BLaER1 treated with 17β-estradiol and CSF1 and Interleukin-3, amounts not matched to agents 10 nM and 100 nM (cell line): Measurements from ENCODE around the gene NEDD4L.

Source experiments
- H3K27ac ChIP-seq, 11 experiments: shearing (Covaris generic); formaldehyde crosslinking; 2 replicates each; pipeline ENCODE4 v1.8.1; 2022
- H3K27me3 ChIP-seq, 11 experiments: shearing (Covaris generic); formaldehyde crosslinking; 2 replicates each; pipeline ENCODE4 v1.8.1; 2022
- H3K36me3 ChIP-seq, 11 experiments: shearing (Covaris generic); formaldehyde crosslinking; 2 replicates each; pipeline ENCODE4 v1.8.1; 2022
- H3K4me1 ChIP-seq, 10 experiments: shearing (Covaris generic); formaldehyde crosslinking; 2 replicates each; pipeline ENCODE4 v1.8.1; 2022
- H3K4me2 ChIP-seq, 11 experiments: shearing (Covaris generic); formaldehyde crosslinking; 2 replicates each; pipeline ENCODE4 v1.8.1; 2022
- H3K4me3 ChIP-seq, 10 experiments: shearing (Covaris generic); formaldehyde crosslinking; 2 replicates each; pipeline ENCODE4 v1.8.1; 2022
- H3K9ac ChIP-seq, 11 experiments: shearing (Covaris generic); formaldehyde crosslinking; 2 replicates each; pipeline ENCODE4 v1.8.1; 2022
- H3K9me3 ChIP-seq, 11 experiments: shearing (Covaris generic); formaldehyde crosslinking; replicated peaks in 1 of 11; 2 replicates each; pipeline ENCODE4 v1.8.1; 2022
- H4K20me1 ChIP-seq, 11 experiments: shearing (Covaris generic); formaldehyde crosslinking; 2 replicates each; pipeline ENCODE4 v1.8.1; 2022
- Cebpa-rat ChIP-seq, 11 experiments: shearing (Covaris generic); IDR thresholded peaks; 2 replicates each; pipeline ENCODE4 v1.8.1; 2022

Gene NEDD4L

DNA sequence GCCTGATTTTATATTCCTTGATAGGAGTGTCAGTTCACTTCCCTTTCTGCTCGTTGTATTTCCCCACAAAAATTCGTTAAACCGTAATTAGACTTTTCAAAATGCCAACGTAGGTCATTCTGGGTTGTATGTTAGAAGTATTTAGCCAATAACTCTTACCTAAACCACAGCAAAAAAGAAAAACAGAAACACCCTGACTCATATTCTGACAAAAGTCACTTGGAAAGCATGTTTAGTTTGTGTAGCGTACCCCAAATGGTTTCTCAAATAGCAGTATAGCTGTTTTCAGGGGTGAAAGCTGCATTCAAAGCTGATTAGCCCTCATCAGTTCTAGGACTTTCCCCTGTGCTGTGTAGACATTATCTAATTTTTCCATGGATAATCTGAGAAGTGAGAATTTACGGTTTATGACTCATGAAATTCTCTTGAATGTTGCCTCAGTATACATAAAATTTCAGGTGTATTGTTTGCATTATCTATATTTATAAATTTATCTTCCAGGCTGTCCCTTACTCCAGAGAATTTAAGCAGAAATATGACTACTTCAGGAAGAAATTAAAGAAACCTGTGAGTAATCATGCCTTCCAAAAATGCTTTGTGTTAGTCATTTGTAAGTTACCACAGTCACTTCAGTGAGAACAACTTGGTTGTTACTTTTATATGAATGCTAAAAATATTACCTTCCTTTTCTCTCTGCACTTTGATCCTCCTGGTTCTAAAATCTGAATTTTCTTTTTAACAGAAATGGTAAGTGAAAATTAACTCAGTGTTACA, 319.9 kb downstream of the NEDD4L start:
- Histone ChIP-seq H3K4me1 (peaks cover 36 to 69% (median 58%) of the 10 kb centered on the region in 10 experiments), H3K4me2 (peak overlapping the region; percentile 76 to 93 (median 81); a peak in 21 of 22 replicates)
- no peak for TF ChIP-seq Cebpa-rat (IDR thresholded peaks at IDR 0.05)

DNA sequence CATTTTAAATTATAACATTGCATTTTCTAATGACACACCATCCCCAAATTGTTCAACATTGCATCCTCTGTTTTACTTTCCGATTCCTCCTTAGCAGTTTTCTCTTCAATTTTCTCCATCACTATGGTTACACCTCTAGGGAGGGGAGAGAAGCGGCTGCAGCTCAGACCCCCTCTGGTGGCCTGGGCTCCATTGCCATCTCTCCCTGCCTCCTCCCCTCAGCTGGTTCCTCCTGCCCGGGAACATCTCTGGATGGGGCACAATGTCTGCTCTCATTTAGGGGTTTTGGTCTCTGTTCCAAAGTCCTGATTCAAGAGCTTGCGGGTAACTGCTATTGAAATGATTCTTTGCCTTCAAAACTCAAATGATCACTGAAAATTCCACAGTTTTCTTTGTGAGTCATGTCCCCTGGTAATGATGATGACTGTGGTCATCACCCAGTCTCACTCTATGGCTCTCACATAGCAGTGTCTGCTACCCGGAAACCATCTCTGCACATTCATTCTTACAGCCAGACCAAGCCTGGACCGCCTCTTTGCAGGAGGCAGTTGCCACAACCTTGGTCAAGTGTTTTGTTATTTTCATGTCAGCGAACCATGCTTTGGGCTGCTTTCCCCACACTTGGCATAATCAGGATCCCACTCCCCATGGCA, 321.0 kb downstream of the NEDD4L start:
- H3K4me1 ChIP-seq, result peaks cover 36 to 69% (median 61%) of the 10 kb centered on the region in 10 experiments
- no peak overlapping the region for H3K4me3 ChIP-seq
- no peak overlapping the region for H3K9ac ChIP-seq
- peaks cover 26 to 45% (median 39%) of the 10 kb centered on the region in 11 experiments; a peak in 21 of 22 replicates for H3K36me3 ChIP-seq
- H3K4me2 ChIP-seq, result no peak overlapping the region
- peaks cover 0 to 5% (median 0%) of the 10 kb centered on the region in 11 experiments; a peak in 2 of 22 replicates for H3K9me3 ChIP-seq
- no peak for TF ChIP-seq Cebpa-rat (IDR thresholded peaks at IDR 0.05)
- no peaks in the 10 kb centered on the region for H3K27me3 ChIP-seq
- no peaks in the 10 kb centered on the region for H4K20me1 ChIP-seq
- no peak overlapping the region for H3K27ac ChIP-seq

More for the DNA sequence above, 319.9 kb downstream of the NEDD4L start:
- Histone ChIP-seq H3K27ac (peak overlapping the region in 10 of 11 experiments; percentile 81 to 95 (median 85); a peak in 18 of 22 replicates), H3K9ac (no peak overlapping the region), H3K27me3 (no peaks in the 10 kb centered on the region), H3K4me3 (no peak overlapping the region), H4K20me1 (no peaks in the 10 kb centered on the region), H3K36me3 (peaks cover 23 to 34% (median 30%) of the 10 kb centered on the region in 11 experiments; a peak in 20 of 22 replicates), H3K9me3 (peaks cover 0 to 5% (median 0%) of the 10 kb centered on the region in 11 experiments; a peak in 2 of 22 replicates)

DNA sequence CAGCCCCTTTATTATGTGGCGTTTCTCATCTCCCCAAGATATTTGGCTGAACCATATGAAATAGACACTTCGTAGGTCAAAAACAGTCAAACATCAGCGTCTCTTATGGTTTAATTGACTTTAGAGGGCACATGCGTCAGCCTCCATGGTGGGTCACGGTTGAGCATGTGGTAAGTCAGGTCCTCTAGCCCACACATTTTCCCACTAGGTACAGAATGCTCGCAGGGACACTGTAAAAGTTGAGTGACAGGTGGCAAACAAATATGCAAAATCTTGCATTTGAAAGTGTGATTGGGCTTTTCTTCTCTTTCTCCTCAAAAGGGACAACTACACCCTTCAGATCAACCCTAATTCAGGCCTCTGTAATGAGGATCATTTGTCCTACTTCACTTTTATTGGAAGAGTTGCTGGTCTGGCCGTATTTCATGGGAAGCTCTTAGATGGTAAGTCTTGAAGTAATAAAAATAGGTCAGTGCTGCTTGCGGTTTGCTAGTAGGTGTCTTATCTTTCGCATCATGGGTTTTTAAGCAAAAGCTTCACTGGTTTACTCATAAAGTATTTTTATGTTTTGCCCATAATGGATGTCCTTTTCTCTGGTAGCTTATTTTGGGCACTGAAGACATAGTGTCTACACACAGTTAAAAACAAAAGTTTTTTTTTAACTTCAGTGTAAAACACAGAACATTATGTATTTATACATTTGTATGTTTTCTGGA, 323.6 kb downstream of the NEDD4L start:
- H3K36me3 ChIP-seq, result peaks cover 46 to 70% (median 64%) of the 10 kb centered on the region in 11 experiments; a peak in 21 of 22 replicates
- peak overlapping the region in 8 of 11 experiments; percentile 16 to 50 (median 36); a peak in 14 of 22 replicates for H3K4me2 ChIP-seq
- H3K27ac ChIP-seq, result no peak overlapping the region
- H3K4me1 ChIP-seq, result peaks cover 17 to 48% (median 38%) of the 10 kb centered on the region in 10 experiments
- H3K9ac ChIP-seq, result no peak overlapping the region
- no peaks in the 10 kb centered on the region for H3K27me3 ChIP-seq
- no peak for TF ChIP-seq Cebpa-rat (IDR thresholded peaks at IDR 0.05)
- no peak overlapping the region for H3K4me3 ChIP-seq
- H4K20me1 ChIP-seq, result no peaks in the 10 kb centered on the region
- peaks cover 0 to 7% (median 0%) of the 10 kb centered on the region in 11 experiments; a peak in 2 of 22 replicates for H3K9me3 ChIP-seq

DNA sequence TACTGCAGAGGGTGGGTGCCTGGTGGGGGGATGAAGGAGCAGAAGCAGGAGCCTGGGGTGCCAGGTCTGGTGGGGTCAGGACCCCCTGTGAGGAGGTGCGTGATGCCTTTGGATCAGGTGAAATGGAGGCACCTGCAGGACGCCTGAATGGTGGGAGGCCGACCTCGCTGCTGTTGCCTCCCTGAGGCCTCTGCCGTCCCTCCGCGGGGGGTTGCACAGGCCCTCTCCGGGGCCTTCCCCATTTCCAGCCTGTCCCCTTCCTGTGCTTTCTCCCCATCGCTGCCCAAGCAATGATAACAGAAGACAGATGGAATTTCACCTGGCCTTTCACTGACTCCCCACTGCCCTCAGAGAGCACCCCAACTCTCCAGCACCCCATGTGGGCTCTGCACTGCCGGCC, 325.6 kb downstream of the NEDD4L start:
- no peak overlapping the region for H3K4me2 ChIP-seq
- H3K4me1 ChIP-seq, result peaks cover 0 to 32% (median 19%) of the 10 kb centered on the region in 10 experiments; a peak in 14 of 20 replicates
- H3K27ac ChIP-seq, result no peak overlapping the region
- no peak overlapping the region for H3K4me3 ChIP-seq
- H3K27me3 ChIP-seq, result no peaks in the 10 kb centered on the region
- TF ChIP-seq Cebpa-rat (IDR thresholded peaks at IDR 0.05), result no peak
- peaks cover 46 to 88% (median 79%) of the 10 kb centered on the region in 11 experiments; a peak in 21 of 22 replicates for H3K36me3 ChIP-seq
- H4K20me1 ChIP-seq, result no peaks in the 10 kb centered on the region
- peaks cover 0 to 7% (median 0%) of the 10 kb centered on the region in 11 experiments; a peak in 2 of 22 replicates for H3K9me3 ChIP-seq
- H3K9ac ChIP-seq, result no peak overlapping the region

DNA sequence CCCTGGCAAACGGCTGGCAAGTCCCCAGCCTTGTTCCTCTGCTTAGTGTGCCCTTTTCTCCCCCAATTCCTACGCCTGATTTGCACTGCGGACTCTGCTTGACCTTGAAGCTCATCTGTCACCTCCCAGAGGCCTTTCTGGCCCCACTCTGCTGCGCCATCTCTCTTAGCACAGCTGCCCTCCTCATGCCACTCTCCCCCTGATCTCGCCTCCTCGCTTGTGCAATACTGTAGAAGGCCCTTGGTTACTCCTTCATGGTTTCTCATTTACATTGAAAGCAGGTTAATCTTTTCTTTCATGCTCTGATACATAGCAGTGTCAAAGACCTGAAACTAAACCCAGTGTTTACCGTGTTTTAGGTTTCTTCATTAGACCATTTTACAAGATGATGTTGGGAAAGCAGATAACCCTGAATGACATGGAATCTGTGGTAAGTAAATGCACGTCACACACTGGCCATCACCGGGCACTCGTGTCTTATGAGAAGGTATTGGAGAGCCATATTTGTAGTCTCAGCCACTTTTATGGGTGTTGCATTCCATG, 326.1 kb downstream of the NEDD4L start:
- Histone ChIP-seq H3K9me3 (peaks cover 0 to 7% (median 0%) of the 10 kb centered on the region in 11 experiments; a peak in 2 of 22 replicates), H3K9ac (no peak overlapping the region), H3K27ac (no peak overlapping the region), H3K4me1 (peaks cover 0 to 32% (median 17%) of the 10 kb centered on the region in 10 experiments; a peak in 14 of 20 replicates), H3K36me3 (peaks cover 46 to 89% (median 77%) of the 10 kb centered on the region in 11 experiments; a peak in 21 of 22 replicates), H3K4me2 (no peak overlapping the region), H3K4me3 (no peak overlapping the region), H3K27me3 (no peaks in the 10 kb centered on the region), H4K20me1 (no peaks in the 10 kb centered on the region)
- TF ChIP-seq Cebpa-rat (IDR thresholded peaks at IDR 0.05), result no peak

DNA sequence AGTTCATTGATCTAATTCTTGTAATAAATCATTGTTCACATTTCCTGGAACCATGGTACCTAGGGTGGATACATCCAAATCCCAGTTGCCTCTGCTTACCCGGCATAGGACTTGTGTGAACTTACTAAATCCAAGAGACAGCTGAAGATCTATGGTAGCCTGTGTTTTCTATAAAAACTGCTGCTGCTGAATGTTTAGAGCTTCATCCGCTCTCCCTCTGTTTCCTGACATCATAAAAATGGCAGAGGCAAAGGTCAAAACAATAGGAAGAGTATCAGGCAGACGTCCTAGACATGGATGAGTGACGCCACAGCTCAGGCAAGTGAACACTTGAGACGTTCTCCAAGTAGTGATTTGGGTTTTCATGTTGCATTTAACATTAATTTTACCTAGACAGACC, 326.6 kb downstream of the NEDD4L start:
- no peaks in the 10 kb centered on the region for H4K20me1 ChIP-seq
- no peak overlapping the region for H3K4me3 ChIP-seq
- peaks cover 0 to 7% (median 0%) of the 10 kb centered on the region in 11 experiments; a peak in 2 of 22 replicates for H3K9me3 ChIP-seq
- TF ChIP-seq Cebpa-rat (IDR thresholded peaks at IDR 0.05), result no peak
- H3K4me1 ChIP-seq, result peaks cover 0 to 32% (median 15%) of the 10 kb centered on the region in 10 experiments; a peak in 14 of 20 replicates
- H3K9ac ChIP-seq, result no peak overlapping the region
- no peaks in the 10 kb centered on the region for H3K27me3 ChIP-seq
- peaks cover 43 to 89% (median 74%) of the 10 kb centered on the region in 11 experiments; a peak in 21 of 22 replicates for H3K36me3 ChIP-seq
- H3K27ac ChIP-seq, result no peak overlapping the region
- no peak overlapping the region for H3K4me2 ChIP-seq

DNA sequence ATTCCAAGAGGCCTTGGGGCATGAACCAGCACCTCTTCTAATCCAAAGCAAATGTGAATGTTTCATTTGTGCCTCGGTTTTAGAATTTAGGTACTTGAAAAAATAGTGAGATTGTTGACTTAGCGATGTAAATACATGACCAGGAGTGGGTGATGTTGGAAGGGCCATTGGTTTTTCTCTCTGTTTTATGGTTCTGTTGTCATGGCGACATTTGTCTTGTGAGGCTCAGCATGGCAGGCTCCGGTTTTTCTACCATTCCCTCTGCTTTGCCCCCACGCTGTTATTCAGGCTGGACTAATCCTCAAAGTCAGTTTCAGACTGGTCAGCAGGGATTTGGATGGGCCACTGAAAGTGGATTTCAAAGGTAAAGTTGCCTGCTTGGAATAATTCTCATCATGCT, 329.5 kb downstream of the NEDD4L start:
- H3K4me2 ChIP-seq, result no peak overlapping the region
- no peaks in the 10 kb centered on the region for H4K20me1 ChIP-seq
- peaks cover 0 to 15% (median 0%) of the 10 kb centered on the region in 10 experiments; a peak in 8 of 20 replicates for H3K4me1 ChIP-seq
- no peak overlapping the region for H3K9ac ChIP-seq
- no peak for TF ChIP-seq Cebpa-rat (IDR thresholded peaks at IDR 0.05)
- H3K9me3 ChIP-seq, result 0 out of 22 replicates have a peak, but pooled peaks cover 0 to 7% (median 0%) of the 10 kb centered on the region in 11 experiments
- no peak overlapping the region for H3K27ac ChIP-seq
- H3K36me3 ChIP-seq, result peaks cover 23 to 94% (median 66%) of the 10 kb centered on the region in 11 experiments; a peak in 21 of 22 replicates
- no peak overlapping the region for H3K4me3 ChIP-seq
- H3K27me3 ChIP-seq, result no peaks in the 10 kb centered on the region

DNA sequence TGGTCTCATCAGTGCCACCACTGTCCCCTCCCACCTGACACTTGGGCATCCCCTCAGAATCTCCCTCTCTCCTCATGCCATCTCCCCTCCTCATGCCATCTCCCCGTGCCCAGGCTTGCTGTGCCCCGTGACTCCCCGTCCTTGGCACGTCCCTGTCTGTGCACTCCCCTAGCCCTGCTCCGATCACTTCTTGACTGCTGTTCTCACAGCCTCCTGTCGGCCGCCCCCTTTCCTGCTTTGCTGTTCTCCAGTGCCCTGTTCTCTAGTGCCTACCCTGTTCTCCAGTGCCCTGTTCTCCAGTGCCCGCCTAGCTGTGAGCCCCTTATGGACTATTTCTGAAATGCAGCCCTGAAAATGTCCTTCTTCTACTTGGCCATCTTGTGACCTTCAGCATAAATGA, 331.0 kb downstream of the NEDD4L start:
- H3K4me1 ChIP-seq, result no peaks in the 10 kb centered on the region
- no peak overlapping the region for H3K4me3 ChIP-seq
- H3K36me3 ChIP-seq, result peaks cover 20 to 92% (median 54%) of the 10 kb centered on the region in 11 experiments; a peak in 21 of 22 replicates
- H3K4me2 ChIP-seq, result no peak overlapping the region
- no peaks in the 10 kb centered on the region for H3K27me3 ChIP-seq
- TF ChIP-seq Cebpa-rat (IDR thresholded peaks at IDR 0.05), result no peak
- H3K9me3 ChIP-seq, result 0 out of 22 replicates have a peak, but pooled peaks cover 0 to 7% (median 0%) of the 10 kb centered on the region in 11 experiments
- H4K20me1 ChIP-seq, result no peaks in the 10 kb centered on the region
- no peak overlapping the region for H3K27ac ChIP-seq
- no peak overlapping the region for H3K9ac ChIP-seq
